CD8-positive, alpha-beta memory T cell (primary cell): ENCODE measurements around the gene NINL. TPM values are rescaled to one million over a fixed set of nuclear protein-coding genes. Genes with fewer than 3 reads are reported as not detected.
"Not testable (repeated sequence)": the region's sequence is repeated elsewhere in the genome, so short reads cannot be mapped to it uniquely, and the experiment has no call there.

Source experiments
- CTCF ChIA-PET: fragments of 350-600 bp; sonication (Branson Sonifier 250); formaldehyde crosslinking; loops from one replicate; lab custom pipeline; 2021; ENCODE audit warnings: antibody characterized with exemption; lab: Charles Lee
- POLR2A ChIA-PET: fragments of 350-600 bp; sonication (Branson Sonifier 250); formaldehyde crosslinking; loops from one replicate; lab custom pipeline; 2021; ENCODE audit warnings: antibody characterized with exemption; lab: Charles Lee
- DNase-seq, 5 donors: peaks; one replicate each; pipeline versions ENCODE4 v3.0.0 to v3.0.0-alpha.2; 2020 to 2022; ENCODE audit warnings: mixed read lengths in 1 of 5
- H3K27ac ChIP-seq: one replicate; pipeline ENCODE4 v1.7.0; 2013; ENCODE audit warnings: low read depth, mild to moderate bottlenecking, low read length, moderate library complexity
- H3K27me3 ChIP-seq: 2 replicates; pipeline ENCODE4 v1.7.0; 2013; ENCODE audit warnings: low read length, mild to moderate bottlenecking; ENCODE audit not compliant: insufficient read depth, poor library complexity, severe bottlenecking
- H3K36me3 ChIP-seq: 2 replicates; pipeline ENCODE4 v1.7.0; 2013; ENCODE audit warnings: mild to moderate bottlenecking, low read length, moderate library complexity; ENCODE audit not compliant: insufficient read depth
- H3K4me1 ChIP-seq: 2 replicates; pipeline ENCODE4 v1.7.0; 2013; ENCODE audit warnings: mild to moderate bottlenecking, low read length, moderate library complexity; ENCODE audit not compliant: insufficient read depth
- H3K4me3 ChIP-seq: 2 replicates; pipeline ENCODE4 v1.7.0; 2013; ENCODE audit warnings: mild to moderate bottlenecking, low read length
- H3K9me3 ChIP-seq: 2 replicates; pipeline ENCODE4 v1.7.0; 2013; ENCODE audit warnings: mild to moderate bottlenecking, low read length
- H3K27ac Mint-ChIP-seq, 8 donors: one replicate each; pipeline ENCODE4 v1.8.0; 2020 to 2021; ENCODE audit warnings: mixed read lengths in 8 of 8, mild to moderate bottlenecking in 6 of 8, inconsistent platforms in 3 of 8, moderate library complexity in 3 of 8
- H3K27me3 Mint-ChIP-seq, 2 donors: one replicate each; pipeline ENCODE4 v1.8.0; 2020 to 2021; ENCODE audit warnings: mixed read lengths in 2 of 2, mild to moderate bottlenecking in 1 of 2, moderate library complexity in 1 of 2
- H3K36me3 Mint-ChIP-seq, 3 donors: one replicate each; pipeline ENCODE4 v1.8.0; 2020 to 2021; ENCODE audit warnings: mixed read lengths in 3 of 3, inconsistent platforms in 1 of 3, mild to moderate bottlenecking in 1 of 3
- H3K4me1 Mint-ChIP-seq, 3 donors: one replicate each; pipeline ENCODE4 v1.8.0; 2020 to 2021; ENCODE audit warnings: mixed read lengths in 3 of 3, inconsistent platforms in 1 of 3, mild to moderate bottlenecking in 1 of 3
- H3K4me3 Mint-ChIP-seq, 7 donors: one replicate each; pipeline ENCODE4 v1.8.0; 2020 to 2021; ENCODE audit warnings: mixed read lengths in 7 of 7, mild to moderate bottlenecking in 6 of 7, moderate library complexity in 4 of 7, inconsistent platforms in 2 of 7
- H3K9me3 Mint-ChIP-seq, 5 donors: one replicate each; pipeline ENCODE4 v1.8.0; 2020 to 2022; ENCODE audit warnings: mixed read lengths in 5 of 5, mild to moderate bottlenecking in 3 of 5, moderate library complexity in 2 of 5, inconsistent platforms in 1 of 5
- polyA plus RNA-seq: library from polyadenylated mRNA; unstranded; fragments of 300-500 nt; fragmentation: Illumina TruSeq; gene quantifications from one replicate; pipeline ENCODE4 v1.2.3, GENCODE V29; 2021
- total RNA-seq, 2 experiments: library from RNA; stranded (reverse); gene quantifications; one replicate each; pipeline ENCODE4 v1.2.3, GENCODE V29; 2021

Gene NINL
- total and polyA plus RNA-seq, 3 experiments from 2014 or later, result 0.64 to 1.5 (median 0.77) TPM

GRCh38 chr20:25480797-25481196, 104.5 kb downstream of the NINL start:
- Mint-ChIP-seq H3K36me3 (no peaks in the 10 kb centered on the region), H3K9me3 (no peaks in the 10 kb centered on the region), H3K27ac (no peak overlapping the region), H3K4me3 (no peak overlapping the region), H3K27me3 (no peaks in the 10 kb centered on the region), H3K4me1 (peaks cover 13 to 21% (median 15%) of the 10 kb centered on the region in 3 donors)
- Histone ChIP-seq H3K4me1 (peaks cover 16% of the 10 kb centered on the region), H3K4me3 (no peak overlapping the region), H3K27ac (no peak overlapping the region), H3K36me3 (no peaks in the 10 kb centered on the region), H3K9me3 (no peaks in the 10 kb centered on the region), H3K27me3 (no peaks in the 10 kb centered on the region)
- no peak for DNase-seq
- POLR2A ChIA-PET, result no interaction called here
- CTCF ChIA-PET, result no interaction called here

- Histone ChIP-seq H3K36me3 (no peaks in the 10 kb centered on the region), H3K4me1 (peaks cover 11% of the 10 kb centered on the region), H3K4me3 (no peak overlapping the region), H3K9me3 (no peaks in the 10 kb centered on the region), H3K27me3 (no peaks in the 10 kb centered on the region), H3K27ac (no peak overlapping the region)
- POLR2A ChIA-PET, result no interaction called here
- DNase-seq, result no peak
- H3K27ac Mint-ChIP-seq, result no peak overlapping the region
- no peaks in the 10 kb centered on the region for H3K36me3 Mint-ChIP-seq
- CTCF ChIA-PET, result no interaction called here
- H3K4me1 Mint-ChIP-seq, result peaks cover 9 to 15% (median 10%) of the 10 kb centered on the region in 3 donors
- H3K9me3 Mint-ChIP-seq, result no peaks in the 10 kb centered on the region
- no peak overlapping the region for H3K4me3 Mint-ChIP-seq
- no peaks in the 10 kb centered on the region for H3K27me3 Mint-ChIP-seq
Measured at GRCh38 chr20:25480156-25480555, 105.2 kb downstream of the NINL start.

GRCh38 chr20:25479638-25480037, 105.7 kb downstream of the NINL start:
- no peak overlapping the region for H3K4me3 ChIP-seq
- Mint-ChIP-seq H3K4me1 (peaks cover 4 to 10% (median 5%) of the 10 kb centered on the region in 3 donors), H3K4me3 (no peak overlapping the region), H3K27me3 (no peaks in the 10 kb centered on the region), H3K36me3 (no peaks in the 10 kb centered on the region), H3K27ac (no peak overlapping the region), H3K9me3 (no peaks in the 10 kb centered on the region)
- H3K27ac ChIP-seq, result no peak overlapping the region
- ChIA-PET POLR2A (no interaction called here), CTCF (interaction anchor here (1.3 kb wide), 1 partner anchor 9 kb away, joined by 3 read pairs; no protein-coding TSS in a partner anchor)
- no peaks in the 10 kb centered on the region for H3K9me3 ChIP-seq
- DNase-seq, result no peak
- H3K4me1 ChIP-seq, result peaks cover 6% of the 10 kb centered on the region
- H3K36me3 ChIP-seq, result no peaks in the 10 kb centered on the region
- H3K27me3 ChIP-seq, result no peaks in the 10 kb centered on the region

- no peak overlapping the region for H3K27ac ChIP-seq
- H3K36me3 ChIP-seq, result no peaks in the 10 kb centered on the region
- ChIA-PET CTCF (interaction anchor here (1.3 kb wide), 1 partner anchor 9 kb away, joined by 3 read pairs; no protein-coding TSS in a partner anchor), POLR2A (no interaction called here)
- H3K9me3 ChIP-seq, result no peaks in the 10 kb centered on the region
- H3K27me3 Mint-ChIP-seq, result no peaks in the 10 kb centered on the region
- H3K4me3 ChIP-seq, result no peak overlapping the region
- H3K9me3 Mint-ChIP-seq, result no peaks in the 10 kb centered on the region
- no peaks in the 10 kb centered on the region for H3K27me3 ChIP-seq
- H3K4me3 Mint-ChIP-seq, result no peak overlapping the region
- H3K36me3 Mint-ChIP-seq, result no peaks in the 10 kb centered on the region
- DNase-seq, result no peak
- peak overlapping the region in 1 of 8 donors; percentile 69 for H3K27ac Mint-ChIP-seq
- peaks cover 0 to 4% (median 0%) of the 10 kb centered on the region in 3 donors for H3K4me1 Mint-ChIP-seq
- H3K4me1 ChIP-seq, result no peaks in the 10 kb centered on the region
Measured at GRCh38 chr20:25478889-25479568, 106.3 kb downstream of the NINL start.

- Histone ChIP-seq H3K4me1 (no peaks in the 10 kb centered on the region), H3K27me3 (no peaks in the 10 kb centered on the region), H3K4me3 (no peak overlapping the region), H3K9me3 (no peaks in the 10 kb centered on the region), H3K36me3 (no peaks in the 10 kb centered on the region), H3K27ac (no peak overlapping the region)
- Mint-ChIP-seq H3K36me3 (no peaks in the 10 kb centered on the region), H3K4me1 (no peaks in the 10 kb centered on the region), H3K4me3 (no peak overlapping the region), H3K27ac (no peak overlapping the region), H3K27me3 (no peaks in the 10 kb centered on the region), H3K9me3 (no peaks in the 10 kb centered on the region)
- ChIA-PET CTCF (no interaction called here), POLR2A (no interaction called here)
- DNase-seq, result no peak
Measured at GRCh38 chr20:25477014-25477882, 108.1 kb downstream of the NINL start.

GRCh38 chr20:25476106-25477013, 109.0 kb downstream of the NINL start:
- H3K9me3 Mint-ChIP-seq, result no peaks in the 10 kb centered on the region
- Histone ChIP-seq H3K4me3 (no peak overlapping the region), H3K4me1 (no peaks in the 10 kb centered on the region), H3K9me3 (no peaks in the 10 kb centered on the region), H3K36me3 (no peaks in the 10 kb centered on the region), H3K27ac (no peak overlapping the region), H3K27me3 (no peaks in the 10 kb centered on the region)
- POLR2A ChIA-PET, result no interaction called here
- no peaks in the 10 kb centered on the region for H3K4me1 Mint-ChIP-seq
- no peaks in the 10 kb centered on the region for H3K27me3 Mint-ChIP-seq
- H3K36me3 Mint-ChIP-seq, result no peaks in the 10 kb centered on the region
- DNase-seq, result no peak
- H3K27ac Mint-ChIP-seq, result no peak overlapping the region
- CTCF ChIA-PET, result interaction anchor here (1.7 kb wide), 1 partner anchor 12 kb away, joined by 4 read pairs; no protein-coding TSS in a partner anchor
- H3K4me3 Mint-ChIP-seq, result no peak overlapping the region

- H3K4me3 ChIP-seq, POLR2A ChIA-PET, H3K4me3 Mint-ChIP-seq, H3K27me3 ChIP-seq, CTCF ChIA-PET, DNase-seq, H3K27me3 Mint-ChIP-seq, H3K4me1 ChIP-seq, H3K4me1 Mint-ChIP-seq, H3K27ac Mint-ChIP-seq, H3K36me3 ChIP-seq, H3K9me3 ChIP-seq, H3K36me3 Mint-ChIP-seq, H3K27ac ChIP-seq, H3K9me3 Mint-ChIP-seq: not testable (repeated sequence)
Measured at GRCh38 chr20:25473297-25473696, 112.0 kb downstream of the NINL start.
